Panc1 (cell line): ENCODE measurements around the gene HELT. TPM values are rescaled to one million over a fixed set of nuclear protein-coding genes. Genes with fewer than 3 reads are reported as not detected.

Experiments
- ATAC-seq: fragments of 200-7000 bp; cut with Tn5 transposase; 2 replicates; pipeline ENCODE4 v1.9.1; 2020; ENCODE audit warnings: mild to moderate bottlenecking, moderate library complexity
- BruUV-seq: library from RNA; stranded (reverse); fragments of 400-500 nt; replicated peaks from 2 replicates; lab custom pipeline; 2021; lab: Mats Ljungman, UMichigan
- CTCF ChIA-PET: fragments of 300-600 bp; sonication (Branson Sonifier 250); formaldehyde crosslinking; loops from one replicate; lab custom pipeline; 2022; ENCODE audit warnings: antibody characterized with exemption; lab: Charles Lee
- POLR2A ChIA-PET: fragments of 300-600 bp; sonication (Branson Sonifier 250); formaldehyde crosslinking; loops from one replicate; lab custom pipeline; 2022; ENCODE audit warnings: antibody characterized with exemption; lab: Charles Lee
- DNase-seq: peaks from one replicate; pipeline ENCODE4 v3.0.0-alpha.2; 2010; ENCODE audit warnings: low read depth, low spot score
- H3K27ac ChIP-seq: 2 replicates; pipeline ENCODE4 v1.5.1; 2011; ENCODE audit warnings: mild to moderate bottlenecking, low read length, inconsistent platforms
- H3K27me3 ChIP-seq: fragments of 200-500 bp; sonication (Bioruptor generic); 2 replicates; pipeline ENCODE4 v1.6.0; 2014; ENCODE audit warnings: low read length, inconsistent platforms; ENCODE audit not compliant: control insufficient read depth, insufficient read depth
- H3K36me3 ChIP-seq: fragments of 200-500 bp; sonication (Bioruptor generic); 2 replicates; pipeline ENCODE4 v1.5.1; 2014; ENCODE audit warnings: inconsistent platforms, mild to moderate bottlenecking, low read length, moderate library complexity; ENCODE audit not compliant: control insufficient read depth, insufficient read depth
- H3K4me1 ChIP-seq: 2 replicates; pipeline ENCODE4 v1.5.1; 2011; ENCODE audit warnings: inconsistent platforms, mild to moderate bottlenecking, low read length, moderate library complexity; ENCODE audit not compliant: control insufficient read depth, insufficient read depth
- H3K4me3 ChIP-seq, 2 experiments: 2 replicates each; pipeline ENCODE4 v1.5.1; 2011 to 2012; ENCODE audit warnings: low read depth in 2 of 2, low read length in 2 of 2, mild to moderate bottlenecking in 2 of 2, inconsistent platforms in 1 of 2, moderate library complexity in 1 of 2
- H3K9me3 ChIP-seq: fragments of 200-500 bp; sonication (Bioruptor generic); 2 replicates; pipeline ENCODE4 v1.5.1; 2014; ENCODE audit warnings: low read depth, mild to moderate bottlenecking, inconsistent platforms, low read length, moderate library complexity; ENCODE audit not compliant: control insufficient read depth, insufficient read depth
- POLR2AphosphoS5 ChIP-seq: IDR thresholded peaks from 2 replicates; pipeline ENCODE4 v1.6.1; 2012; ENCODE audit warnings: mild to moderate bottlenecking, low read depth, low read length, moderate library complexity
- SIN3A ChIP-seq: IDR thresholded peaks from 2 replicates; pipeline ENCODE4 v1.6.1; 2012; ENCODE audit warnings: low read depth, mild to moderate bottlenecking, low read length, moderate library complexity, borderline replicate concordance; ENCODE audit not compliant: insufficient read depth
- TCF7L2 ChIP-seq: IDR thresholded peaks from 2 replicates; pipeline ENCODE4 v1.6.1; 2011; ENCODE audit warnings: mild to moderate bottlenecking, low read depth, low read length, inconsistent platforms
- in situ Hi-C: cut with HindIII; loops from 2 replicates; pipeline ENCODE4 v1.10.0; 2016; ENCODE audit warnings: low sequenced_read_pairs, low pct_unique_long_range_greater_than_20kb
- intact Hi-C: fragments of 100-400 bp; cut with micrococcal nuclease; formaldehyde crosslinking; loops from one replicate; pipeline ENCODE4 v1.10.0; 2022; ENCODE audit not compliant: unreplicated experiment
- total RNA-seq: library from RNA; stranded (reverse); gene quantifications from one replicate; pipeline ENCODE4 v1.2.1, GENCODE V29; 2021; ENCODE audit not compliant: unreplicated experiment
- TF ChIP-seq, protein P1 (sequence below), 2 experiments: IDR thresholded peaks; 2 replicates each; pipeline ENCODE4 v1.6.1; 2011 to 2012; ENCODE audit warnings: low read depth in 2 of 2, control low read depth in 1 of 2, low read length in 1 of 2, mild to moderate bottlenecking in 1 of 2, moderate library complexity in 1 of 2; ENCODE audit not compliant: insufficient read depth in 1 of 2
- TF ChIP-seq, protein P2 (sequence below): fragments of 450-650 bp; IDR thresholded peaks from 2 replicates; pipeline ENCODE4 v1.5.1; 2017; ENCODE audit warnings: mild to moderate bottlenecking

HELT gene
- total RNA-seq, 1 experiment from 2014 or later, result not detected

- POLR2A ChIA-PET, result no interaction called here
- ATAC-seq, result peak; percentile 59
Measured at GRCh38 chr4:185018834-185019455, 655 bp downstream of the HELT start.

GRCh38 chr4:185019456-185020292, 1.4 kb downstream of the HELT start:
- Histone ChIP-seq H3K36me3 (no peaks in the 10 kb centered on the region), H3K4me3 (peak overlapping the region; percentile 33 to 54), H3K27ac (no peak overlapping the region), H3K4me1 (no peaks in the 10 kb centered on the region; the same call in 1 of the 2 replicates), H3K27me3 (peaks cover 12% of the 10 kb centered on the region), H3K9me3 (no peaks in the 10 kb centered on the region)
- BruUV-seq, result no TSS peak
- intact Hi-C loops, result no loop called here
- ATAC-seq (peak; percentile 82), DNase-seq (no peak)
- in situ Hi-C loops, result no loop called here
- ChIA-PET CTCF (interaction anchor here (0.7 to 1.5 kb wide), 2 partner anchors 62 to 115 kb away, joined by 3 to 13 read pairs; no protein-coding TSS in a partner anchor), POLR2A (no interaction called here)
- TF ChIP-seq, protein P1, sequence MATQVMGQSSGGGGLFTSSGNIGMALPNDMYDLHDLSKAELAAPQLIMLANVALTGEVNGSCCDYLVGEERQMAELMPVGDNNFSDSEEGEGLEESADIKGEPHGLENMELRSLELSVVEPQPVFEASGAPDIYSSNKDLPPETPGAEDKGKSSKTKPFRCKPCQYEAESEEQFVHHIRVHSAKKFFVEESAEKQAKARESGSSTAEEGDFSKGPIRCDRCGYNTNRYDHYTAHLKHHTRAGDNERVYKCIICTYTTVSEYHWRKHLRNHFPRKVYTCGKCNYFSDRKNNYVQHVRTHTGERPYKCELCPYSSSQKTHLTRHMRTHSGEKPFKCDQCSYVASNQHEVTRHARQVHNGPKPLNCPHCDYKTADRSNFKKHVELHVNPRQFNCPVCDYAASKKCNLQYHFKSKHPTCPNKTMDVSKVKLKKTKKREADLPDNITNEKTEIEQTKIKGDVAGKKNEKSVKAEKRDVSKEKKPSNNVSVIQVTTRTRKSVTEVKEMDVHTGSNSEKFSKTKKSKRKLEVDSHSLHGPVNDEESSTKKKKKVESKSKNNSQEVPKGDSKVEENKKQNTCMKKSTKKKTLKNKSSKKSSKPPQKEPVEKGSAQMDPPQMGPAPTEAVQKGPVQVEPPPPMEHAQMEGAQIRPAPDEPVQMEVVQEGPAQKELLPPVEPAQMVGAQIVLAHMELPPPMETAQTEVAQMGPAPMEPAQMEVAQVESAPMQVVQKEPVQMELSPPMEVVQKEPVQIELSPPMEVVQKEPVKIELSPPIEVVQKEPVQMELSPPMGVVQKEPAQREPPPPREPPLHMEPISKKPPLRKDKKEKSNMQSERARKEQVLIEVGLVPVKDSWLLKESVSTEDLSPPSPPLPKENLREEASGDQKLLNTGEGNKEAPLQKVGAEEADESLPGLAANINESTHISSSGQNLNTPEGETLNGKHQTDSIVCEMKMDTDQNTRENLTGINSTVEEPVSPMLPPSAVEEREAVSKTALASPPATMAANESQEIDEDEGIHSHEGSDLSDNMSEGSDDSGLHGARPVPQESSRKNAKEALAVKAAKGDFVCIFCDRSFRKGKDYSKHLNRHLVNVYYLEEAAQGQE (IDR thresholded peaks at IDR 0.05; ENCODE audit: insufficient read depth in 1 of 2, low read depth in 2 of 2, low read length in 1 of 2), result no peak
- no peak for TF ChIP-seq TCF7L2
- no peak for TF ChIP-seq POLR2AphosphoS5

More at GRCh38 chr4:185018834-185019455, 655 bp downstream of the HELT start:
- TF ChIP-seq, protein P2, sequence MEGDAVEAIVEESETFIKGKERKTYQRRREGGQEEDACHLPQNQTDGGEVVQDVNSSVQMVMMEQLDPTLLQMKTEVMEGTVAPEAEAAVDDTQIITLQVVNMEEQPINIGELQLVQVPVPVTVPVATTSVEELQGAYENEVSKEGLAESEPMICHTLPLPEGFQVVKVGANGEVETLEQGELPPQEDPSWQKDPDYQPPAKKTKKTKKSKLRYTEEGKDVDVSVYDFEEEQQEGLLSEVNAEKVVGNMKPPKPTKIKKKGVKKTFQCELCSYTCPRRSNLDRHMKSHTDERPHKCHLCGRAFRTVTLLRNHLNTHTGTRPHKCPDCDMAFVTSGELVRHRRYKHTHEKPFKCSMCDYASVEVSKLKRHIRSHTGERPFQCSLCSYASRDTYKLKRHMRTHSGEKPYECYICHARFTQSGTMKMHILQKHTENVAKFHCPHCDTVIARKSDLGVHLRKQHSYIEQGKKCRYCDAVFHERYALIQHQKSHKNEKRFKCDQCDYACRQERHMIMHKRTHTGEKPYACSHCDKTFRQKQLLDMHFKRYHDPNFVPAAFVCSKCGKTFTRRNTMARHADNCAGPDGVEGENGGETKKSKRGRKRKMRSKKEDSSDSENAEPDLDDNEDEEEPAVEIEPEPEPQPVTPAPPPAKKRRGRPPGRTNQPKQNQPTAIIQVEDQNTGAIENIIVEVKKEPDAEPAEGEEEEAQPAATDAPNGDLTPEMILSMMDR, result no peak
- no peak for TF ChIP-seq SIN3A
- no peaks in the 10 kb centered on the region for H3K36me3 ChIP-seq
- CTCF ChIA-PET, result interaction anchor here (1.5 kb wide), 1 partner anchor 116 kb away, joined by 3 read pairs; no protein-coding TSS in a partner anchor
- peak overlapping the region; percentile 33 to 54; a peak in 3 of 4 replicates for H3K4me3 ChIP-seq
- no peak overlapping the region for H3K27ac ChIP-seq
- intact Hi-C loops (no loop called here), in situ Hi-C loops (no loop called here)
- DNase-seq, result no peak
- H3K27me3 ChIP-seq, result peaks cover 12% of the 10 kb centered on the region
- no peaks in the 10 kb centered on the region; the same call in 1 of the 2 replicates for H3K4me1 ChIP-seq
- H3K9me3 ChIP-seq, result no peaks in the 10 kb centered on the region
- BruUV-seq, result no TSS peak
